ENCODE measurements around the gene ATOSB.
A peak's percentile ranks its signal among the peaks of the same experiment; 100 is the strongest.

The ATOSB gene

DNA sequence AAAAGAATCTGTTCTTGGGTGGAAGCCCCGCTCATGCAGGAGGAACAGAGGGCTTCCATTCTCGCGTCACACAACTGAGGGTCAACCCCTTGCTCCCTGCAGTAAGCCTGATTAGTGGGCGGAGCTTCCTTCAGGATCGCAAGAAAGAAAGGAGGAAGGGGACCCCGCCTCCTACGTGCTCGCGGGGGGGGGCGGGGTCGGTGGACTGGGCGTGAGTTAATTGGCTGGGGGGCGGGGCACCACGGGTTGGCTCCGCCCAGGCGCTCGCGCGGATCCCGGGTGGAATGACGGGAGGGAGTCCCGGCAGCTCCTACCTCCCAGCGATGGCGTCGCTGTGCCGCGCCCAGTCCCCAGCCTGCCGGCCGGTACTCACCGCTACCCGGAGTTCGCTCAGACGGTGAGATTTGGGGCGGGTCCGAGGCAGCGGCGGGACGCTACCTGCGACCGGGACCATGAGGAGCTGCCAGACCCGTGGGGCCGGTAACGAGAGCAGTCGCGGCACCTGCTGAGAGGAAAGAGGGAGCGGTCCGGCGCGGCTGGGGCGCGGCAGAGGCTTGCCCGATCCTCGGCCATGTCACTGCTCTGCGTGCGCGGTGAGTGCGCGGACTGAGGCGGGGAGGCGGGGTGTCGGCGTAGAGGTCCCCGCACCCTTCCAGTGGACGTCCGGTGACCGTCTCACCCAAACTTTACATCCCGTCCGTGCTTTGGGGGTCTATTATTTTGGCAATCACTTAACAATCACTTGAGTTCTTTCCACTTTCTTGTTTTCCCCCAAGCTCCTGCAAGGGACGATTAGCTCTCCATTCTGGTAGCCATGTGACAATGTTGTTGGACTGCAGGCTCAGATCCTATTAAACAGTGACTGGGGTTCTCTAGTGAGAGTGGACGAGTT is 46.3 kb upstream of the ATOSB start, which contains the start of gene UNC13B (continued):
- peak; percentile 90 for TF ChIP-seq ZNF610 (tag by site-specific recombination; IDR thresholded peaks at IDR 0.05; ENCODE audit: borderline replicate concordance)
- TF ChIP-seq ZNF76 (tag by site-specific recombination; IDR thresholded peaks at IDR 0.05; ENCODE audit: borderline replicate concordance, low read depth), result peak; percentile 90
- TF ChIP-seq EGR2 (tag by site-specific recombination; IDR thresholded peaks at IDR 0.05; ENCODE audit: low read depth), result no peak
- TF ChIP-seq, protein P1, sequence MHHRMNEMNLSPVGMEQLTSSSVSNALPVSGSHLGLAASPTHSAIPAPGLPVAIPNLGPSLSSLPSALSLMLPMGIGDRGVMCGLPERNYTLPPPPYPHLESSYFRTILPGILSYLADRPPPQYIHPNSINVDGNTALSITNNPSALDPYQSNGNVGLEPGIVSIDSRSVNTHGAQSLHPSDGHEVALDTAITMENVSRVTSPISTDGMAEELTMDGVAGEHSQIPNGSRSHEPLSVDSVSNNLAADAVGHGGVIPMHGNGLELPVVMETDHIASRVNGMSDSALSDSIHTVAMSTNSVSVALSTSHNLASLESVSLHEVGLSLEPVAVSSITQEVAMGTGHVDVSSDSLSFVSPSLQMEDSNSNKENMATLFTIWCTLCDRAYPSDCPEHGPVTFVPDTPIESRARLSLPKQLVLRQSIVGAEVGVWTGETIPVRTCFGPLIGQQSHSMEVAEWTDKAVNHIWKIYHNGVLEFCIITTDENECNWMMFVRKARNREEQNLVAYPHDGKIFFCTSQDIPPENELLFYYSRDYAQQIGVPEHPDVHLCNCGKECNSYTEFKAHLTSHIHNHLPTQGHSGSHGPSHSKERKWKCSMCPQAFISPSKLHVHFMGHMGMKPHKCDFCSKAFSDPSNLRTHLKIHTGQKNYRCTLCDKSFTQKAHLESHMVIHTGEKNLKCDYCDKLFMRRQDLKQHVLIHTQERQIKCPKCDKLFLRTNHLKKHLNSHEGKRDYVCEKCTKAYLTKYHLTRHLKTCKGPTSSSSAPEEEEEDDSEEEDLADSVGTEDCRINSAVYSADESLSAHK (tag by site-specific recombination; IDR thresholded peaks at IDR 0.05), result no peak
- no peak for TF ChIP-seq ZNF133 (tag by site-specific recombination; IDR thresholded peaks at IDR 0.05)
- no peak for TF ChIP-seq ZNF544 (tag by site-specific recombination; IDR thresholded peaks at IDR 0.05)
- no peak for TF ChIP-seq ZNF239 (tag by site-specific recombination; IDR thresholded peaks at IDR 0.05)
- TF ChIP-seq ZBTB17 (tag by site-specific recombination; IDR thresholded peaks at IDR 0.05), result peak; percentile 95
- TF ChIP-seq ZNF837 (tag by site-specific recombination; IDR thresholded peaks at IDR 0.05), result no peak
- TF ChIP-seq, protein P2, sequence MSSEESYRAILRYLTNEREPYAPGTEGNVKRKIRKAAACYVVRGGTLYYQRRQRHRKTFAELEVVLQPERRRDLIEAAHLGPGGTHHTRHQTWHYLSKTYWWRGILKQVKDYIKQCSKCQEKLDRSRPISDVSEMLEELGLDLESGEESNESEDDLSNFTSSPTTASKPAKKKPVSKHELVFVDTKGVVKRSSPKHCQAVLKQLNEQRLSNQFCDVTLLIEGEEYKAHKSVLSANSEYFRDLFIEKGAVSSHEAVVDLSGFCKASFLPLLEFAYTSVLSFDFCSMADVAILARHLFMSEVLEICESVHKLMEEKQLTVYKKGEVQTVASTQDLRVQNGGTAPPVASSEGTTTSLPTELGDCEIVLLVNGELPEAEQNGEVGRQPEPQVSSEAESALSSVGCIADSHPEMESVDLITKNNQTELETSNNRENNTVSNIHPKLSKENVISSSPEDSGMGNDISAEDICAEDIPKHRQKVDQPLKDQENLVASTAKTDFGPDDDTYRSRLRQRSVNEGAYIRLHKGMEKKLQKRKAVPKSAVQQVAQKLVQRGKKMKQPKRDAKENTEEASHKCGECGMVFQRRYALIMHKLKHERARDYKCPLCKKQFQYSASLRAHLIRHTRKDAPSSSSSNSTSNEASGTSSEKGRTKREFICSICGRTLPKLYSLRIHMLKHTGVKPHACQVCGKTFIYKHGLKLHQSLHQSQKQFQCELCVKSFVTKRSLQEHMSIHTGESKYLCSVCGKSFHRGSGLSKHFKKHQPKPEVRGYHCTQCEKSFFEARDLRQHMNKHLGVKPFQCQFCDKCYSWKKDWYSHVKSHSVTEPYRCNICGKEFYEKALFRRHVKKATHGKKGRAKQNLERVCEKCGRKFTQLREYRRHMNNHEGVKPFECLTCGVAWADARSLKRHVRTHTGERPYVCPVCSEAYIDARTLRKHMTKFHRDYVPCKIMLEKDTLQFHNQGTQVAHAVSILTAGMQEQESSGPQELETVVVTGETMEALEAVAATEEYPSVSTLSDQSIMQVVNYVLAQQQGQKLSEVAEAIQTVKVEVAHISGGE (tag by site-specific recombination; conservative IDR thresholded peaks at IDR 0.05; ENCODE audit: low read depth), result peak; percentile 43
- TF ChIP-seq ZNF768 (tag by site-specific recombination; IDR thresholded peaks at IDR 0.05), result no peak
- TF ChIP-seq ZNF175 (tag by site-specific recombination; IDR thresholded peaks at IDR 0.05), result no peak
- TF ChIP-seq REST (tag by site-specific recombination; IDR thresholded peaks at IDR 0.05), result no peak
- TF ChIP-seq ZFP69B (tag by site-specific recombination; IDR thresholded peaks at IDR 0.05), result no peak
- peak; percentile 80 for TF ChIP-seq SP3 (tag by site-specific recombination; IDR thresholded peaks at IDR 0.05)
- TF ChIP-seq, protein P3, sequence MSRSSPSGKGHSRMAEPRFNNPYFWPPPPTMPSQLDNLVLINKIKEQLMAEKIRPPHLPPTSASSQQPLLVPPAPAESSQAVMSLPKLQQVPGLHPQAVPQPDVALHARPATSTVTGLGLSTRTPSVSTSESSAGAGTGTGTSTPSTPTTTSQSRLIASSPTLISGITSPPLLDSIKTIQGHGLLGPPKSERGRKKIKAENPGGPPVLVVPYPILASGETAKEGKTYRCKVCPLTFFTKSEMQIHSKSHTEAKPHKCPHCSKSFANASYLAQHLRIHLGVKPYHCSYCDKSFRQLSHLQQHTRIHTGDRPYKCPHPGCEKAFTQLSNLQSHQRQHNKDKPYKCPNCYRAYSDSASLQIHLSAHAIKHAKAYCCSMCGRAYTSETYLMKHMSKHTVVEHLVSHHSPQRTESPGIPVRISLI (tag by site-specific recombination; IDR thresholded peaks at IDR 0.05), result no peak
- TF ChIP-seq ZXDB (tag by site-specific recombination; IDR thresholded peaks at IDR 0.05), result peak; percentile 54
- TF ChIP-seq ZNF221 (tag by site-specific recombination; IDR thresholded peaks at IDR 0.05; ENCODE audit: borderline replicate concordance), result no peak
- peak; percentile 77; the same call in 1 of the 2 replicates for TF ChIP-seq KLF16 (tag by site-specific recombination; IDR thresholded peaks at IDR 0.05)
- TF ChIP-seq ZNF654 (tag by site-specific recombination; IDR thresholded peaks at IDR 0.05; ENCODE audit: low read depth), result no peak
- peak; percentile 96 for TF ChIP-seq ZBTB26 (tag by site-specific recombination; optimal IDR thresholded peaks at IDR 0.05)
- TF ChIP-seq KLF9 (tag by site-specific recombination; IDR thresholded peaks at IDR 0.05; ENCODE audit: low read depth), result peak; percentile 90
- no peak for TF ChIP-seq SCRT2 (tag by site-specific recombination; IDR thresholded peaks at IDR 0.05)
- TF ChIP-seq ZNF692 (tag by site-specific recombination; IDR thresholded peaks at IDR 0.05), result peak; percentile 54; the same call in 1 of the 2 replicates
- TF ChIP-seq SP2 (tag by site-specific recombination; IDR thresholded peaks at IDR 0.05), result peak; percentile 87
